CD4-positive, alpha-beta T cell treated with Interleukin-6 for 4 hours (primary cell): ENCODE measurements around the gene POLA1.

ENCODE experiments used
- DNase-seq: peaks from one replicate; pipeline ENCODE4 v3.0.0-alpha.2; 2020; ENCODE audit warnings: mixed read lengths

POLA1 gene

GRCh38 chrX:24702362-24703184 is 8.9 kb downstream of the POLA1 start:
- no peak for DNase-seq

GRCh38 chrX:24703185-24703494 is 9.4 kb downstream of the POLA1 start:
- no peak for DNase-seq

- DNase-seq = no peak
Observed at GRCh38 chrX:24718771-24719170, 25.1 kb downstream of the POLA1 start.

GRCh38 chrX:24720036-24720435 is 26.3 kb downstream of the POLA1 start:
- DNase-seq = no peak

GRCh38 chrX:24728530-24728929 is 34.8 kb downstream of the POLA1 start:
- DNase-seq = no peak

GRCh38 chrX:24732766-24733500 is 39.2 kb downstream of the POLA1 start:
- DNase-seq = no peak

- DNase-seq = no peak
Observed at GRCh38 chrX:24741330-24741729, 47.6 kb downstream of the POLA1 start.

GRCh38 chrX:24748196-24748595 is 54.5 kb downstream of the POLA1 start:
- DNase-seq = no peak

- no peak for DNase-seq
Observed at GRCh38 chrX:24759786-24760185, 66.1 kb downstream of the POLA1 start.

GRCh38 chrX:24760363-24761000 is 66.8 kb downstream of the POLA1 start:
- no peak for DNase-seq

- no peak for DNase-seq
Observed at GRCh38 chrX:24761306-24761705, 67.6 kb downstream of the POLA1 start.

GRCh38 chrX:24763989-24764388 is 70.3 kb downstream of the POLA1 start:
- no peak for DNase-seq

GRCh38 chrX:24767557-24767956 is 73.8 kb downstream of the POLA1 start:
- no peak for DNase-seq

GRCh38 chrX:24768556-24768955 is 74.8 kb downstream of the POLA1 start:
- no peak for DNase-seq

GRCh38 chrX:24774650-24775049 is 80.9 kb downstream of the POLA1 start:
- DNase-seq = no peak

GRCh38 chrX:24775891-24776290 is 82.2 kb downstream of the POLA1 start:
- no peak for DNase-seq

GRCh38 chrX:24777660-24778059 is 83.9 kb downstream of the POLA1 start:
- no peak for DNase-seq

- no peak for DNase-seq
Observed at GRCh38 chrX:24782011-24782410, 88.3 kb downstream of the POLA1 start.

- DNase-seq = no peak
Observed at GRCh38 chrX:24789047-24789446, 95.3 kb downstream of the POLA1 start.

GRCh38 chrX:24790166-24790565 is 96.4 kb downstream of the POLA1 start:
- no peak for DNase-seq

GRCh38 chrX:24796204-24796603 is 102.5 kb downstream of the POLA1 start:
- DNase-seq = no peak

GRCh38 chrX:24799078-24799477 is 105.4 kb downstream of the POLA1 start:
- DNase-seq = no peak

GRCh38 chrX:24799565-24799964 is 105.8 kb downstream of the POLA1 start:
- no peak for DNase-seq

GRCh38 chrX:24805201-24805600 is 111.5 kb downstream of the POLA1 start:
- no peak for DNase-seq
